Iris pigment epithelial cell (primary cell): ENCODE measurements around the gene SLC22A31.
A peak's percentile ranks its signal among the peaks of the same experiment; 100 is the strongest.

Source experiments
- DNase-seq: peaks from one replicate; pipeline ENCODE4 v3.0.0-alpha.2; 2011; ENCODE audit warnings: low read depth

The SLC22A31 gene

DNA sequence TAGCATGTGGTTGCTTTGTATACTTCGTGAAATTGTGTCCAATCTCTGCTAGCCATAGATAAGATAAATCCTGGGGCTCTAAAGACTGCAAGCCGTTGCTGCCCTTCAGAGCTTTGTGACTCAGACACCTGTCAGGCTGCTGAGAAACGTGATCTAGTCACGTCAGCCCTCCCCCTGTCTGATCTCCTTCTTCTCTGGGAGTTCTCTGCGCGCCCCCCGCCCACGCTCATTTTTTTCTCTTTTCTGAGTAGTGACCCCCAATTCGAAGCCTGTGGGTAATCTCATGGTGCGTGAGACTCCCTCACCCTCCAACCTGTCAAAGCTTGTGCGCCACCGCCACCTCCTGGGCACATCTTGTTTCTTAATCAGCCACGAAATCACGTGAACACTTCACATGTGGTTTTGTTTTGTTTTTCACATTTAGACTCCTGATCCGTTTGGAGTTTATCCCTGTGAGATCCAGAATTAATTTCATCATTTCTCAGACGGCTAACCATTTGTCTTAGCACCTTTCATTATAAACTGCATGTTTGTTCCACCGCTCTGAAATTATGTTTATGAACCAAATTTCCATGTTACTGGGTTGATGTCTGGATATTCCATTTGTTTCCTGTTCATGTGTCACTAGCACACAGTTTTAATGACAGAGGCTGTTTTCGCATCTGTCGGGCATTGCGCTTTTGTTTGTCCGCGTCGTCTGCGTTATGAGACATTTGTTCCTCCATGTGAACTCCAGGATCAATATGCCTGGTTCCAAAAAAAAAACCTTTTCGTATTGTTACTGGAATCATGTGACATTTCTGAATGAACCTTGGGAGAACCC, 16.2 kb upstream of the SLC22A31 start:
- DNase-seq, result peak; percentile 80

DNA sequence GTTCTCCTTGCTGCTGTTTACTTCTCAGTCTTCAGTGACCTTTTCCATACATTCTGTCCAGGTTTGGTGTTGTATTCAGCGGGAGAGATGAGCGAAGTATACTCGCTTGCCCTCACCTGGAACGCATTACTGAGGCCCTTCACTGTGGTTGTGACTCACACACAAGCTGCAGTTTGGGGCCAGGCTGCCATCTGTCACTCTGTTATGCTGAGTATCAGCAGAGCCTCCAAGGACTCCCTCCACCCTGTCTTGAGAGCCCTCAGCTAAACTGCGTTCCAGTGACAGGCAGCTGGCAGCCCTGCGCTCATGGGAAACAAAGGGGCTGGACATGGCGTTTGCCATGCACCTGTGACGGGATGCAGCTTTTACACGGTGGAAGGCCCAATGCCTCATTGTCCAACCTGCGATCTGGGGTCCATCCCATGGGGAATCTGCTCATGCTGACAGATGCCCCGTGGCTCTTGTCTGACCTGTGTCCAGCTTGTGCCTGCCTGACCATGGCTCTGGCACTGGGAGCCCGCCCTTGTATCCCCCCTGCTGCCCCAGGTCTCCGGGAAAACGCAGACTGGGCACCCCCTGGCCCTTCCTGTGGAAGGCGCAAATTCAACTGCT, 10.7 kb upstream of the SLC22A31 start:
- no peak for DNase-seq

- no peak for DNase-seq
These were observed 10.0 kb upstream of the SLC22A31 start for GRCh38 chr16:89210165-89210903.

DNA sequence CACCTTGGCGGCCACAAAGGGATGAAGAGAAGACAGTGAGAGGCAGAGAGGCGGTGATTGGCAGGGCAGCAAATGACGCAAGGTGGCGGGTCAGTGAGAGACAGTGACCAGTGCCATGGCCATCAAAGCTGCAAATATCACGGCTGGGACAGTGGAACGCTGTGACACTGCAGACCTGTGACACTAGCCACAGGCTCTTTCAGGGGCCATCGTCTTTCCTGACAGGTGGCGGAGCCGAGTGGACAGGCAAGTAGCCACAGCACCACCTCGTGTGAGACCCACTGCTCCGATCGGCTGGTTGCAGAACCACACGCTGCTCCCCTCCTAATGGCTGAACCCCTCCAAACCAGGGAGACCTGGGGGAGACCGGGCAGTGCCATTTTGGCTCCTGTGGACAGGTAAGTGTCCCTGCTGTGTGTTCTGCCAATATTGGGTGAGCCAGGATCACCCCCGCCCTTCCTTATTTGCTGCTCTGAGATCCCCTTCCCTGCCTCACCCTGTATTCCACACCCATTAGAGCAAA, 9.2 kb upstream of the SLC22A31 start:
- DNase-seq, result no peak

DNA sequence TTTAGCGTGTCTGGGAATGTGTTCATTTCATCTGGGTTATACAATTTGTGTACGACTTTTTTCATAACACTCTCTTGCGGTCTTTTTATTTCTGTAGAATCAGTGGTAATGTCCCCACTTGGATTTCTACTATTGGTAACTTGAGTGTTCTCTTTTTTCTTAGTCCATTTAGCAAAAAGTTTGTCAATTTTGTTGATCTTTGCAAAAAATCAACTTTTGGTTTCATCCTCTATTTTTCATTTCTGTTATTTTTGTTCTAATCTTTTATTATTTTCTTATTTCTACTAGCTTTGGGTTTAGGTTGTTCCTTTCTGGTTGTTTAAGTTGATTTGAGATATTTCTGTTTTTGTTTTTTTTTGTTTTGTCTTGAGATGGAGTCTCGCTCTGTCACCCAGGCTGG, 7.7 kb upstream of the SLC22A31 start:
- no peak for DNase-seq

- DNase-seq, result no peak
These were observed 2.3 kb upstream of the SLC22A31 start for GRCh38 chr16:89202422-89203215.

GRCh38 chr16:89201439-89202377, 1.4 kb upstream of the SLC22A31 start:
- DNase-seq, result peak; percentile 64

DNA sequence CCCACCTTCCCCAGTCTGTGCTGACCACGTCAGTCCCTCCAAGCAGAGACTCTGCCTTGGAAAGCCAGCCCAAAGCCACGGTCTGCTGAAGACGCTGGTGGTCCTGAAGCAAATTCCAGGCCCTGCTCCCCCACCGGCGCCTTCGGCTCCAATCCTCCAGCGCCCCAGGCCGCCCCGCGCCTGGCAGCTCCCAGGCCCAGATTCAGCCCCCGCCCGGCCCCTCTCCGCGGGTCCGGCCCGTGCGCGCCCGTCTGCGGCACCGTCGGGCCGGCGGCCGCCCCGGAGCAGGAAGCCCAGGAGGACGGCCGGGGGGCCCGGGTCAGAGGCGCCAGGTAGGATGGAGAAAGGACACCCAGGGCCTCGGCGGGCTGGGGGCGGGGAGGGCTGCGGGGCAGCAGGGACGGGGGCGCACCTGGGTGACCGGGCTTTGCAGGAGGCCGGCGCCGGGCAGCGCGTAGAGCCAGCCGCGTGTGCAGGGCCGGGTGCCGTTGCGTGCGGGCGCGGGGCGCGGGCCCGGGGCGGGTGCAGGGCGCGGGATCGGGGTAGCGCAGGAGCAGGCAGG, 594 bp upstream of the SLC22A31 start:
- DNase-seq, result no peak

DNA sequence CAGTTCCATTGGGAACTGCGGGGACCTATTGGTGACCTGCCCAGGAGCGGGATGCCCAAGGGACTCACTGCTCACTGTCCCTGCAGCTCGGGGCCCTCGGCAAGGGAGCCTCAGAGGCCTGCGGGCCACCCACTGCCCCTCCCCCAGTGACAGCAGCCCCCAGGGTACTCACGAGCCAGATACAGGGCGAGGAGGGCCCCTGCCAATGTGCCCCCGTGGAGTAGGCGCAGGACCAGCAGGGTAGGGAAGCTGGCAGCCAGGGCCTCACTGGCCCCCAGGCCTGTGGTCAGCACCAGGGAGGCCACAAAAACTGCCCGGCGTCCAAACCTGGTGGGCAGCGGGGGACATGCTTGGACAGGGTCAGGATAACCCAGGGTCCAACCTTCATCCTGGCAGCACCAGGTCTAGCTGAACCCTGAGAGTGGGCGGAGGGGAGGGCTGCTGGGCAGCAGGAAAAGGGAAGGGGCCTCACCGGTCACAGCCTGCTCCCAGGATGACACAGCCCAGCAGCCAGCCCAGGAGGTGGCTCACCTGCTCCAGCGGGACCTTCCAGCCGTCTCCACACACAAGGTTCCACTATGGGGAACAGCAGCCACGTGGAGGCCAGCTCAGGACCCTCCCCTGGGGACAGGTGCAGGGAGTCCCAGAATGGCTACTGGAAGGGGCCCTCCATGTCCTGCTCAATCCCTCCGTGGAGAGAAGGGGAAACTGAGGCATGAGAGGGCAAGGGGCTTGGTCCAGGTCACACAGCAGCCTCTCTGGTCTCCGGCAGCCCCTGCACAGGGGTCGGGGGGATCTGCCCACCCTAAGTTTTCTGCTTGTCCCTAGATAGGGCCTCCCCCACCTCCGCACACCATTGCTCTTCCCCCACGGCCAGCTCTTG, 855 bp downstream of the SLC22A31 start:
- DNase-seq, result no peak

- no peak for DNase-seq
These were observed 1.7 kb downstream of the SLC22A31 start for GRCh38 chr16:89198417-89199240.

DNA sequence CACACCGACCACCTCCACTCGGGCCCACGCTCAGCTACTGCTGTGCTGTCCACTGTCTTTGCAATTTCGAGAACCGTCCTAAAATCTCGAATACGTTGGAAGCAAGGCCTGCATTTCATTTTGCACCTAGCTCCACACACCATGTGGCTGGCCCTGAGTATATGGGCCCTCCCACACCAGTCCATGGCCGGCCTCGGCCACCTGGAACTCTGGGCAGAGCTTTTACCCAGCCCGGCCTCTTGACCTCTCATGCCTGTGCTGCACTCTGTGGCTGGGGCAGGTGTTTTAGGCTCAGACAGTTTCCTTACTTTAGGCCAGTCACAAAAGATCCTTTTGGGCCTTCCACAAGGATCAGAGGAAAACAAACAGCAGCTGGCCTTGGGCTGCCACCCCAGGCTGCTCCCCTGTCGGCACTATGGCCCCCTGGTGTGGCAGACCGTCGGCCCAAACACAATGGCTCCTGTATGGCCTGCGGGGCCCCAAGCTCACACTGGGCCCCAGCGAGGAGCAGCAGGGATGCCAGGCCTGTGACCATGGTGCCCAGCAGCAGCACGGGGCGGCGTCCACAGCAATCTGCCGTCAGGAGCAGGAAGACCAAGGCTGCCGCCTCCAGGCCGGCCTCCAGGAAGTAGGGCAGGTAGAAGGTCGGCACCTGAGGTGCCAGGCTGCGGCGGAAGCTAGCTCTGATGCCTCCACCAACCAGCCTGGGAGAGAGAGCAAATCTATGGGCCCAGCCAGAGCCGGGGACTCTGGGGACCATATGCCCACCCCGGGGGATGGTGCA, 2.5 kb downstream of the SLC22A31 start:
- no peak for DNase-seq

DNA sequence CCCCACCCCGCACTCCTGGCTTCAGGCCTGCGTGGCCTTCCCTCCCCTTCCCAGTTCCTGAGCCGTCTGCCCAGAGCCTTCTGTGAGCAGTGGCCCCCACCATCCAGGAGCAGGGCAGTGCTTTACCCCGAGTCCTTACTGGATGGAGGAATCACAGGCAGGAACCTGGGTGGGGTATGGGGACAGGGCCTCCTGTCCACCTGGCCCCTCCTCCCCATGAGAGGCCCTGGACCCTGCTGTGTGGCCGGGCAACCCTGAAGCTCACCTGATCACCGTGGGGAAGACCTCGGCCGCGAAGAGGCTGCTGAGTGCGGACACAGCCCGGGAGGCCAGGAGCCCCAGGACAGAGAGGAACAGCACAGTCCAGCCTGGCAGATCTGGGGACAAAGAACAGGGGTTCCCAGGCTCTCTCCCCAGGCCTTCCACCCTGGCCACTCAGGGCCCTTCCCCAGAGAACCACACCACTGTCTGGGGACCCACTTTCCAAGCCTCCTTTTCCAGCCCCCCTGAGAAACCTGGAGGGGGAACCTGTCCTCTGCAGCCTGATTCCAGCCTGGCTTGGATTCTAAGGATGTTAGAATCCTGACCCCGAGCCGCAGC, 3.2 kb downstream of the SLC22A31 start:
- no peak for DNase-seq

- DNase-seq, result no peak
These were observed 4.7 kb downstream of the SLC22A31 start for GRCh38 chr16:89195521-89196171.

DNA sequence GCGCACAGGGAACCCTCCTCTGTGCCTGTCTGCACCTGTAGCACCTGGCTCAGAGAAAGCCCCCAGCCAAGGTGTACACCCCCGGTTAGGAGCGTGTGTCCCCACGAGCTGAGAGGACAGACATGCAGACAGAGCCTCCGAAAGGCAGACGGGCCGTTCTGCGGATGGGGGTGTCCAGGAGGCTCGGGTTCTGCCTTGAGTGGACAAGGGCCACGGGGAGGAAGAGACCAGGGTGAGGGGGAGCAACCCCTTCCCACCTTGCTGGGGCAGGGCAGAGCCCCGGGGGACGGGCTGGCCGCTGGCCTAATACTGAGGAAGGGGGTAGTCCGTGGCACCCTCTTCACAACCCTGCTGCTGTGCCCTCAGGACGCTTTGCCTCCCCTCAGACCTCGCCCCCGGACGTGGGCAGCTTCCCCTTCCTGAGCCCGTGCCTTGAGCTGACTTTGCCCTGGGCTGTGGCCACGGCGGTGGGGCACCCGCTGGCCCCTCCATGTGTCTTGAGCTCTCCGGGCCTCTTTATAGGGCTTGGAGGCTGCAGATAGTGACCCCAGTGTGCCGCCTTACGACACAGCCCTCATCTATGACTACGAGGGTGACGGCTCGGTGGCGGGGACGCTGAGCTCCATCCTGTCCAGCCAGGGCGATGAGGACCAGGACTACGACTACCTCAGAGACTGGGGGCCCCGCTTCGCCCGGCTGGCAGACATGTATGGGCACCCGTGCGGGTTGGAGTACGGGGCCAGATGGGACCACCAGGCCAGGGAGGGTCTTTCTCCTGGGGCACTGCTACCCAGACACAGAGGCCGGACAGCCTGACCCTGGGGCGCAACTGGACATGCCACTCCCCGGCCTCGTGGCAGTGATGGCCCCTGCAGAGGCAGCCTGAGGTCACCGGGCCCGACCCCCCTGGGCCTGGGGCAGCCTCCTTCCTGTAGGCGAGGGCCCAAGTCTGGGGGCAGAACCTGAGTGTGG, 5.7 kb downstream of the SLC22A31 start:
- no peak for DNase-seq

- DNase-seq, result no peak
These were observed 6.6 kb downstream of the SLC22A31 start for GRCh38 chr16:89193576-89194293.
